Activated B cell treated with CpG ODN at 0.5 μM for 24 hours (primary cell): ENCODE data around the gene HAND1. TPM values are rescaled to one million over a fixed set of nuclear protein-coding genes. Genes with fewer than 3 reads are reported as not detected.

ENCODE experiments used
- ATAC-seq: fragments of 200-7000 bp; cut with Tn5 transposase; one replicate; pipeline ENCODE4 v1.10.0; 2021; ENCODE audit warnings: low read depth, mild to moderate bottlenecking, moderate library complexity
- CTCF ChIA-PET: fragments of 350-600 bp; sonication (Branson Sonifier 250); formaldehyde crosslinking; loops from one replicate; lab custom pipeline; 2021; ENCODE audit warnings: antibody characterized with exemption; lab: Charles Lee
- POLR2A ChIA-PET: fragments of 350-600 bp; sonication (Branson Sonifier 250); formaldehyde crosslinking; loops from one replicate; lab custom pipeline; 2021; ENCODE audit warnings: antibody characterized with exemption; lab: Charles Lee
- DNase-seq: peaks from one replicate; pipeline ENCODE4 v3.0.0; 2022
- H3K27ac Mint-ChIP-seq: one replicate; pipeline ENCODE4 v1.8.0; 2020; ENCODE audit warnings: mixed read lengths
- H3K27me3 Mint-ChIP-seq: one replicate; pipeline ENCODE4 v1.8.0; 2021; ENCODE audit warnings: mixed read lengths
- H3K36me3 Mint-ChIP-seq: one replicate; pipeline ENCODE4 v1.8.0; 2021; ENCODE audit warnings: low read depth, mixed read lengths
- H3K4me1 Mint-ChIP-seq: one replicate; pipeline ENCODE4 v1.8.0; 2021; ENCODE audit warnings: mixed read lengths
- H3K4me3 Mint-ChIP-seq: one replicate; pipeline ENCODE4 v1.8.0; 2020; ENCODE audit warnings: mild to moderate bottlenecking, mixed read lengths
- H3K9me3 Mint-ChIP-seq: one replicate; pipeline ENCODE4 v1.8.0; 2020; ENCODE audit warnings: mixed read lengths
- CTCF ChIP-seq: fragments of 200-600 bp; IDR thresholded peaks from one replicate; pipeline ENCODE4 v1.8.0; 2022; ENCODE audit warnings: antibody characterized with exemption, mild to moderate bottlenecking
- intact Hi-C: fragments of 100-400 bp; cut with micrococcal nuclease; formaldehyde crosslinking; loops from one replicate; pipeline ENCODE4 v1.15.1; 2024
- total RNA-seq: library from RNA; stranded (reverse); gene quantifications from 2 replicates; pipeline ENCODE4 v1.2.3, GENCODE V29; 2022

Gene HAND1
- total RNA-seq, 1 donor from 2014 or later: not detected

GRCh38 chr5:154473581-154474283 is 4.3 kb downstream of the HAND1 start:
- CTCF ChIA-PET: no interaction called here
- H3K4me3 Mint-ChIP-seq: peak overlapping the region; percentile 17
- no peaks in the 10 kb centered on the region for H3K9me3 Mint-ChIP-seq
- ATAC-seq (no peak), DNase-seq (no peak)
- H3K27me3 Mint-ChIP-seq: peaks cover 60% of the 10 kb centered on the region
- POLR2A ChIA-PET: no interaction called here
- no peak for TF ChIP-seq CTCF
- peaks cover 47% of the 10 kb centered on the region for H3K4me1 Mint-ChIP-seq
- H3K36me3 Mint-ChIP-seq: no peaks in the 10 kb centered on the region
- H3K27ac Mint-ChIP-seq: peak overlapping the region; percentile 24
- intact Hi-C loops: no loop called here

GRCh38 chr5:154472871-154473580 is 5.0 kb downstream of the HAND1 start:
- CTCF ChIA-PET: no interaction called here
- H3K4me1 Mint-ChIP-seq: peaks cover 45% of the 10 kb centered on the region
- no peak for DNase-seq

GRCh38 chr5:154470947-154471870 is 6.8 kb downstream of the HAND1 start:
- Mint-ChIP-seq H3K4me3 (no peak overlapping the region), H3K36me3 (no peaks in the 10 kb centered on the region), H3K27me3 (peaks cover 58% of the 10 kb centered on the region), H3K27ac (no peak overlapping the region), H3K9me3 (no peaks in the 10 kb centered on the region), H3K4me1 (peaks cover 29% of the 10 kb centered on the region)
- ChIA-PET POLR2A (no interaction called here), CTCF (interaction anchor here (0.7 kb wide), 1 partner anchor 30 kb away, joined by 3 read pairs; no protein-coding TSS in a partner anchor)
- DNase-seq (no peak), ATAC-seq (no peak)
- intact Hi-C loops: no loop called here
- TF ChIP-seq CTCF: no peak

More at GRCh38 chr5:154472871-154473580, 5.0 kb downstream of the HAND1 start:
- intact Hi-C loops: no loop called here
- no peak overlapping the region for H3K4me3 Mint-ChIP-seq
- ATAC-seq: no peak
- no peaks in the 10 kb centered on the region for H3K36me3 Mint-ChIP-seq
- peaks cover 61% of the 10 kb centered on the region for H3K27me3 Mint-ChIP-seq
- no peak overlapping the region for H3K27ac Mint-ChIP-seq
- POLR2A ChIA-PET: interaction anchor here (0.6 kb wide), 1 partner anchor 153 kb away, joined by 3 read pairs; no protein-coding TSS in a partner anchor
- no peak for TF ChIP-seq CTCF
- no peaks in the 10 kb centered on the region for H3K9me3 Mint-ChIP-seq

- CTCF ChIA-PET: no interaction called here
- H3K27ac Mint-ChIP-seq: no peak overlapping the region
- no peak overlapping the region for H3K4me3 Mint-ChIP-seq
- H3K27me3 Mint-ChIP-seq: peaks cover 53% of the 10 kb centered on the region
- ATAC-seq (no peak), DNase-seq (no peak)
- intact Hi-C loops: no loop called here
- peaks cover 22% of the 10 kb centered on the region for H3K4me1 Mint-ChIP-seq
- no peaks in the 10 kb centered on the region for H3K36me3 Mint-ChIP-seq
- POLR2A ChIA-PET: no interaction called here
- no peaks in the 10 kb centered on the region for H3K9me3 Mint-ChIP-seq
- TF ChIP-seq CTCF: no peak
These were observed 7.9 kb downstream of the HAND1 start for GRCh38 chr5:154470137-154470536.
